Dermis blood vessel endothelial cell (primary cell): Measurements from ENCODE around the gene UST. TPM values are rescaled to one million over a fixed set of nuclear protein-coding genes. Genes with fewer than 3 reads are reported as not detected.
"Not testable (repeated sequence)": the region's sequence is repeated elsewhere in the genome, so short reads cannot be mapped to it uniquely, and the experiment has no call there.

ENCODE experiments used
- DNase-seq: peaks from one replicate; pipeline ENCODE4 v3.0.0; 2010
- total RNA-seq: library from RNA; depleted of rRNA; stranded (reverse); fragments of >200 nt; gene quantifications from 2 replicates; pipeline ENCODE4 v1.2.3, GENCODE V29; 2014

UST gene
- total RNA-seq, 1 donor from 2014 or later, result 0.34 TPM

GRCh38 chr6:148905901-148906300 is 159.1 kb downstream of the UST start:
- no peak for DNase-seq

GRCh38 chr6:148906386-148906785 is 159.6 kb downstream of the UST start:
- no peak for DNase-seq

- no peak for DNase-seq
These were observed 160.7 kb downstream of the UST start for GRCh38 chr6:148907573-148907972.

DNA sequence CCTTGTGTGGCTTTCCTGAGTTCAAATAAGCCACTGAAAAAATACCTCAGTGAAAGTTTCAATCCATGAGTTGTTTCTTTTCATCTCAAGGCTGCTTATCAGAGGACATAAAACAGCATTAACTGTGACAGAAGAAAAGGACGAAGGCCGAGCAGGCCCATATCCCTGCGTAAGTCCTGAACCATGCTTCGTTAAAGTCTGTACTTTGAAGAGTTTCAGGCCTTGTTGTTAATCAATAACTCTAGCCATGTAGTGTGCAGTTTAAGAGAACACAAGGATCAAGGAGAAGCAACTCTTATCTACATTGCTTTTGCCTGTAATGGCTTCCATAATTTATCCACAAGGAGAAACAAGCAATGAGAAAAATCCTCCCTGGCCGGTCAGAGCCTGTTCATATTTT is 165.4 kb downstream of the UST start:
- DNase-seq, result no peak

GRCh38 chr6:148915810-148916209 is 169.0 kb downstream of the UST start:
- no peak for DNase-seq

DNA sequence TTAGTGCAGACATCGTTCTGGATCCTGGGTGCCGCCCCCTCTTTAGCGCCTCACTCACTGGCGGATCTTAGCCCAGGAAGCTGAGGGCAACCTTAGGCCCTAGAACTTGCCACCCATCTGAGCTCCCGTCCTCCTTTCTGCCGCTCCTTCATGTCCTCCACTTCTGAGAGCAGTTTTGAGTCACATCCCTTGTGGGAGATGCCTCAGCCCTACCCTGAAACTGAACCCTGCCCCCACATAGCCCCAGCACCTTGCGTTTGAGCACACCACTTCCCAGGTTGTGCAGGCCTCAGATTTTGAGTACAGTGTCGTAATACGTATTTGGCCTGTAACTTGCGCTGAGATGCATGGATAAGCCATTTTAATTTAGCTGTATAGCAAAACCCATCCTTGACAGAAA is 169.7 kb downstream of the UST start:
- DNase-seq, result not testable (repeated sequence)

DNA sequence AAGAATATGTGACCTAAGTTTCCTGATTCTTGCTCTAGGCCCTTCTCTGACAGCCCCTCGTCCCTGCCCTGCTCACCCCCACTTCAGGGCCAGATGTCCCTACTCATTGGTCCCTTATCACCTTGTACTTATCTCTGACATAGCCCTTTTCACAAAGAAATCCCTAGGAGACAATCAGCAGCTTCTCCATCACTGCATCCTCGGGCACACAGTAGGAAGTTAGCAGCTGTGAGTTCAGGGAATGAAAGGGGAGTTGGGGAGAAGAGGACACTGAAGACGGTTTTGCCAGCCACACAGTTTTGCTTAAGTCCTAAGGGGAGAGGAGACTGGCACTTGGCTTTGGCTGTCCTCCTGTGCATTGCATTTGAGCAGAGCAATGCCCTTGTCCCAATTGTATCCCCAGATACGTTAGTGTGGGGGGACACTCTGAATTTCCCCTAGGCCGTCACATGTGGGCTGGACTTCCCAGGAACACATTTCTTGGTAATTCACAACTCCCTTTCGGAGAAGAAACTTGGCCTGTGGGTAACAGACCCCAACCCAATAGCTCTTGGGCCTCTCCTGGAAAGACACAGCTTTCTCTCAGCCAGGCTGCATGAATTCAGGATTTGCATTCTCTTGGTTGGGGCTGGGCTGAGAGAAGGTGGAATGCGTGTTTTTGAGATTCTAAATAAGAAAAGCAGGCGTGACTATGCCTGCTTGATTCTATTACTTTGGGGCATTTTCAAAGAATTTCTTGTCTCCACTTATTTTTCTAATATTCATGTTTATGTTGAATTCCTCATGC is 177.6 kb downstream of the UST start:
- DNase-seq, result no peak

GRCh38 chr6:148925701-148926100 is 178.9 kb downstream of the UST start:
- no peak for DNase-seq

GRCh38 chr6:148926478-148926877 is 179.6 kb downstream of the UST start:
- DNase-seq, result no peak

GRCh38 chr6:148927586-148927985 is 180.8 kb downstream of the UST start:
- DNase-seq, result no peak

DNA sequence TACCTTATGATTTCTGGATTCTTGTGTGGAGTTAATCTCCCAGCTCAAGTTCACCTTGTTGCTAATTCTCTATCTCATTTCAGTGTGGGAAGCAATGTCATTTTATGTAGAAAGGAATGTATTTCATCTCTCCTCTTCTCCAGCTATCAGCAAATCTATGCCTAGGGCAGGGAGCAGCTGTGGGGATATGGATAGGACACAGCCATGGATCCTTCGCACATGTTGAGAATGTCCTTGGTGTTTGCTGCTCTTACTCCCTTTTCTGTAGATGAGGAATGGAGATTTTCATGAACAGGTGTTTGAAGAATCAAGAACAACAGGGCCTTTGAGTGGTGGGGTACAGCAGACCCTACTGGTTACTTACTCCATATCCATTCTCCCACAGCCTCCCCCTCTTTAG is 182.0 kb downstream of the UST start:
- no peak for DNase-seq

DNA sequence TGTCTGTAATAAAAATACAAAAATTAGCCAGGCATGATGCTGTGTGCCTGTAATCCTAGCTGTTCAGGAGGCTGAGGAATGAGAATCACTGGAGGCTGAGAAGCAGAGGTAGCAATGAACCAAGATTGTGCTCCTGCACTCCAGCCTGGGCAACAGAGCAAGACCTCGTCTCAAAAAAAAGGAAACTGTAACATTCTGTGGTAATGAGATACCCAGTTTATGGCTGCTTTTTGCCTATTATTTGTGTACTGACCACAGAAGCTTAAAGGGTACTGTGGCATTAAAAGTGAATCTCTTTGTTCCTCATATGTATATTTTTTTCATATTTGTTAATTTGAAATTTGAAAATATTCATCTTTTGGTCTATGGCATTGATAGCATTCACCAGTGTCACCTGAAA is 185.4 kb downstream of the UST start:
- DNase-seq, result no peak

DNA sequence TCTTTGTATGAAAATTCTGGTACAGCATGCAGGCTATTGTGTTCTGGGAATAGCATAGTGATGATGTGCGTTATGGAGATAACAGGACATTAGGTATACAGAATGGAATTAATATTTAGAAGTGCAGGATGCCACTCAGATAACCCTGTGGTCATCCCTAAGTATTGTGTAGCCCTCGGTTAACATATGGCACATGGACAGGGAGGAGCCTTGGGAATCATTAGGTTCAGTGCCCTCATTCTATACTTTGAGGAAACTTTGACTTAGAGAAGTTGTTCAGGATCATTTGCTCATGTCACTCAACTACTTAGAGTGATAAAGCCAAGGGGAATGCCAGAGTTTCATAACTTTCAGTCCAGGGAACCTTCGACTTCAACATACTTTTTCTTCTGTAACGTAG is 185.9 kb downstream of the UST start:
- DNase-seq, result no peak

GRCh38 chr6:148934539-148934938 is 187.7 kb downstream of the UST start:
- DNase-seq, result no peak

DNA sequence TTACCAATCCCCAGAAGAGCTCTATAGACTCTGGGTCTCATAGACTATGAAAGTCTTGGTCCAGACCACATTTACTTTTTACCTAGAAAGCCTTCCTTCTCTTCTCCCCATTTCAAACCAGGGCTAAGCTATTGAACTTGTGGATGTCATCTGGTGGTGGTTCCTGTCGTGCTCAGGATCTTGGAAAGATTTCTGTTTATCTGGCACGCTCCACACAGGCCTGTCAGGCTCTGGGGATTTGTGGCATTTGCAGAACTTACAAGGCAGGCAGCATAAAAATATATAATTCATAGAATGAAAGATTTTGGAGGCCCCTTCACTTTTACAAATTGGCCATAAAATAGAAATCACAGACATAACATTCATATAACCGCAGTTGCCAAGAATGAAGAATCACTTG is 188.1 kb downstream of the UST start:
- DNase-seq, result no peak

DNA sequence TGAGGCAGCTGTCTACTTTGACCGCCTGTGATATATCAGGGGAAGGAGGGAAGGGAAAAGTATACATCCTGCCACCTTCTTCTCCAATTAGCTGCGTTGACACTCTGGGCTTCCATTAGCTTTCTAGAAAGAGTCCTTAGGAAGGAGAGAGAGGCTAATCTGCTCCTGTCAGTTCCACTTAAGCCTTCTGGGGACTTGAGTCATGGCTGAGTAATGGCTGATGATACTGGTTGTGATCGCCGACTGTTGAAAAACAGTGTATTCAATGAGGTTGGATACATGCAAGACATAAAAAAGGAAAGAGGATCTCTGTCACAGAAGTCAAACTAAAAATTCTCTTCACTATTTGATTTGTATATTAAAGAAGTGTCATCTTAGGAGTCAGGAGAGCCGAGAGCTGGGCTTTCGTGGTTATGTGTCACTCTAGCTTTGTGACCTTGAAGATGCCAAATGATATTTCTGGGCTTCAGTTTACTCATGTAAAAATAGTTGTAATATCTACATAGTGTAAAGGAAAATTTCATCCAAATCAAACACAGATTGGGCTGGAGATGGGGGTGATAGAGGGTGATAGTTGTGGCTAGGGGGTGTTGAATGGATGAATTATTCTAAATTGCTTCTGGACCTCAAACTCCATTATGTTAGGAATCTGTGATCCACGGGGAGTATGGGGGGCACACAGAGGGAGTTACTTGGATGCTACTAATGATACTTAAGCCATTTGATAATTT is 189.0 kb downstream of the UST start:
- DNase-seq, result no peak

DNA sequence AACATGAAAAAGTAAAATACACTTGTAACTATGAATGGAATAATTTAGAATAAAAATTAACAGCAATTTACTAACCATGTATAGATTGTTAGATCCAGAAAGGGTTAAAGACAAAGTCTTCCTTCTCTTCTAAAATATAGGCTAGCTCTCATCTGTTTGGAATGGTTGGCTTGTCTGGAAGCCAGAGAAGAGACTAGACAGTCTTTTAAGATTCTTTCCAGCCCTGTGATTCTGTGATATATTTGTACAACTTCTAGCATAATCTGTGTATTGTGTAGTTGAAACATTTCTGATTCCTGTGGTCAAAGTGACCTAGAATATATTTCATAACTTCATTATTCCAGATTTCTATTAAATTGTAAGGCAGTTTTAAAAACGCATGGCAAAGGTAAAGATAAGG is 196.6 kb downstream of the UST start:
- no peak for DNase-seq

GRCh38 chr6:148944608-148945007 is 197.8 kb downstream of the UST start:
- no peak for DNase-seq

GRCh38 chr6:148945301-148946021 is 198.6 kb downstream of the UST start:
- no peak for DNase-seq

GRCh38 chr6:148947621-148948444 is 201.0 kb downstream of the UST start:
- peak; percentile 90 for DNase-seq

DNA sequence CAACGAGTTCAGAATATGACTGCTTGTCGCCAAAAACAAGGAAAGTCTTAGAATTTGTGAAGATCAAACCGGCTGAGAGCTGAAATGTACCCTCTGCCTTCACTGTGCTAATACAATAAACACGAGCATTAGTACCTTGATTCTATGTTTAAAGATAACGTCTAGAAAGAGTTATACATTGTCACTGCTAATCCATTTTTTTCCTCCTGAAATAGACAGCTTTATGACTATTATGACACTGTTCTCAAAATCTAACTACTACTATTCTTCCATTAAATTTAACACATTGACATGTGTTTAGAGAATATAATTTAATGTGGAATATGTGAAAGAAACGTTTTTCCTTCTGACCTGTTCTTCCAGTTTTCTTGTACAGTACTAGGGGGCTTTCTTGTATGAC is 204.8 kb downstream of the UST start:
- no peak for DNase-seq

DNA sequence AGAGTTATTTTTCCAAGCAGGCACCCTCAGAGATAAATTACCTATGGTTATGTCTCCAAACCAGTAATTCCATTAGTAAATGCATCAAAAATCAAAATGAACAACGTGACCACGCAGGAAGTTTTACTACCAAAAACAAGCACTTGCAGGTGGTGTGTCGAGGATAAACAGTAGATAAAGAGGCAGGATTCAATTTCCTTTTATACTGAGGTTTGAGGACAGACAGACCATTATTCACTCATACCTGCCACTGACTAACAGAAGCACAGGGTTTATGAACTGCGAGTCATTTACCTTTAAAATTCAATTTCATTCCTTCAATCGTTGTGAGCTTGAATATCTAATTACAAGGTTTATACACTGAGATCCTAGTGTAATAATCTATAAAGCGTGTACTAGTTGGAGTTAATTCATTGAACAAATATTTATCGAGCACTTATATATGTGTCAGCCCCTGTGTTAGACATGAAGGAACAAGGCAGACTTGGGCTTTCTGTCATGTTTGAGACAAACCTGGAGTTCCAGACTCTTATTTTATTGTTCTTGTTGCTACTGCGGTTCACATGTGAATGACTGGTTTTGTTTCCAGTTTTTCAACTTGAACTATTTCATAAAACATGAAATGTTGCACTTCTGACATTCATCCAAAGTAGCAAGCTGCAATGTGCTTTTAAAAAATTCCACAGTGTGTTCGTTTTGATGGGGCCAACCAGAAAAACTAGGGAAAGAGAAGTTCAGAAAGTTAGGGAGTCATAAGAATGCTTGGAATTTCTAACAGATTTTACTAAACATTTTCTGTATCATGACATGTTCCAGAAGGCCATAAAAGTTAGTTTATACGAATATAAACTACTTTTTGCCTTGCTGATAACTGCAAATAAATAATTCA is 205.6 kb downstream of the UST start:
- no peak for DNase-seq
